ENCODE measurements around the gene GNG12.

Gene GNG12

GRCh38 chr1:67696708-67697107 lies 136.6 kb downstream of the GNG12 start:
- H3K27me3 Mint-ChIP-seq (ENCODE audit: low read depth): no peaks in the 10 kb centered on the region
- no peaks in the 10 kb centered on the region for H3K36me3 Mint-ChIP-seq (ENCODE audit: low read depth)
- TF ChIP-seq, protein P1, sequence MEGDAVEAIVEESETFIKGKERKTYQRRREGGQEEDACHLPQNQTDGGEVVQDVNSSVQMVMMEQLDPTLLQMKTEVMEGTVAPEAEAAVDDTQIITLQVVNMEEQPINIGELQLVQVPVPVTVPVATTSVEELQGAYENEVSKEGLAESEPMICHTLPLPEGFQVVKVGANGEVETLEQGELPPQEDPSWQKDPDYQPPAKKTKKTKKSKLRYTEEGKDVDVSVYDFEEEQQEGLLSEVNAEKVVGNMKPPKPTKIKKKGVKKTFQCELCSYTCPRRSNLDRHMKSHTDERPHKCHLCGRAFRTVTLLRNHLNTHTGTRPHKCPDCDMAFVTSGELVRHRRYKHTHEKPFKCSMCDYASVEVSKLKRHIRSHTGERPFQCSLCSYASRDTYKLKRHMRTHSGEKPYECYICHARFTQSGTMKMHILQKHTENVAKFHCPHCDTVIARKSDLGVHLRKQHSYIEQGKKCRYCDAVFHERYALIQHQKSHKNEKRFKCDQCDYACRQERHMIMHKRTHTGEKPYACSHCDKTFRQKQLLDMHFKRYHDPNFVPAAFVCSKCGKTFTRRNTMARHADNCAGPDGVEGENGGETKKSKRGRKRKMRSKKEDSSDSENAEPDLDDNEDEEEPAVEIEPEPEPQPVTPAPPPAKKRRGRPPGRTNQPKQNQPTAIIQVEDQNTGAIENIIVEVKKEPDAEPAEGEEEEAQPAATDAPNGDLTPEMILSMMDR (IDR thresholded peaks at IDR 0.05; ENCODE audit: unreplicated experiment in 3 of 3): no peak
- no peaks in the 10 kb centered on the region for H3K4me1 Mint-ChIP-seq
- no peak overlapping the region for H3K27ac Mint-ChIP-seq
- no peaks in the 10 kb centered on the region for H3K9me3 Mint-ChIP-seq
- no peak overlapping the region for H3K4me3 Mint-ChIP-seq

GRCh38 chr1:67695963-67696362 lies 137.3 kb downstream of the GNG12 start:
- peak overlapping the region in 2 of 3 experiments; percentile 1 to 21 for H3K27ac Mint-ChIP-seq
- no peaks in the 10 kb centered on the region for H3K4me1 Mint-ChIP-seq
- no peak overlapping the region for H3K4me3 Mint-ChIP-seq

GRCh38 chr1:67691712-67692111 lies 141.6 kb downstream of the GNG12 start:
- Mint-ChIP-seq H3K36me3 (ENCODE audit: low read depth) (peaks cover 24% of the 10 kb centered on the region), H3K27me3 (ENCODE audit: low read depth) (no peaks in the 10 kb centered on the region), H3K27ac (peak overlapping the region in 1 of 3 experiments; percentile 29), H3K4me1 (peaks cover 11% of the 10 kb centered on the region), H3K9me3 (no peaks in the 10 kb centered on the region), H3K4me3 (no peak overlapping the region)
- TF ChIP-seq, protein P1 (IDR thresholded peaks at IDR 0.05; ENCODE audit: unreplicated experiment in 3 of 3): no peak

More at GRCh38 chr1:67695963-67696362, 137.3 kb downstream of the GNG12 start:
- H3K36me3 Mint-ChIP-seq (ENCODE audit: low read depth): no peaks in the 10 kb centered on the region
- TF ChIP-seq, protein P1 (IDR thresholded peaks at IDR 0.05; ENCODE audit: unreplicated experiment in 3 of 3): no peak
- H3K27me3 Mint-ChIP-seq (ENCODE audit: low read depth): no peaks in the 10 kb centered on the region
- H3K9me3 Mint-ChIP-seq: no peaks in the 10 kb centered on the region

DNA sequence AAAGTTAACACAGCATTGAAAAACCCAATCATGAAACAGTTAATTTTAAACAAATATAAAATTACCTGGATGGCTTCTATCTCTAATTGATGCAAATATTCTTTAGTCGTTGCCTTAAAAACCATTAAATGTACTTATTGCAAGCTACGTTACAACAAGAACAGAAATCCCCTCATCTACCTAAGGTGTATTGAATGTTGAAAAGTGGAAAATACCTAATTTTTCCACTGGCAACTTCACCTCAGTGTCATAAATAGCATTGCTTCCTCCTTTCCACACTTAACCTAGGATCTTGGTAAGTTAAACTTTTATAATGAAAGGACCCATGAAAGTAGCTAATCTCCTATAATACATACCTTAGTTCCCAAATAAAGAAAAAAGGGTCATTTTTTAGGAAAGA lies 142.9 kb downstream of the GNG12 start:
- peaks cover 28% of the 10 kb centered on the region for H3K36me3 Mint-ChIP-seq (ENCODE audit: low read depth)
- H3K27ac Mint-ChIP-seq: no peak overlapping the region
- H3K27me3 Mint-ChIP-seq (ENCODE audit: low read depth): no peaks in the 10 kb centered on the region
- TF ChIP-seq, protein P1 (IDR thresholded peaks at IDR 0.05; ENCODE audit: unreplicated experiment in 3 of 3): no peak
- no peaks in the 10 kb centered on the region for H3K9me3 Mint-ChIP-seq
- peaks cover 14% of the 10 kb centered on the region for H3K4me1 Mint-ChIP-seq
- H3K4me3 Mint-ChIP-seq: peak overlapping the region in 2 of 3 experiments; percentile 30 to 33

GRCh38 chr1:67690018-67690363 lies 143.3 kb downstream of the GNG12 start:
- Mint-ChIP-seq H3K4me3 (no peak overlapping the region), H3K4me1 (peaks cover 14% of the 10 kb centered on the region), H3K27ac (peak overlapping the region in 1 of 3 experiments; percentile 80), H3K27me3 (ENCODE audit: low read depth) (peaks cover 2% of the 10 kb centered on the region), H3K9me3 (no peaks in the 10 kb centered on the region), H3K36me3 (ENCODE audit: low read depth) (peaks cover 31% of the 10 kb centered on the region)
- TF ChIP-seq, protein P1 (IDR thresholded peaks at IDR 0.05; ENCODE audit: unreplicated experiment in 3 of 3): no peak

DNA sequence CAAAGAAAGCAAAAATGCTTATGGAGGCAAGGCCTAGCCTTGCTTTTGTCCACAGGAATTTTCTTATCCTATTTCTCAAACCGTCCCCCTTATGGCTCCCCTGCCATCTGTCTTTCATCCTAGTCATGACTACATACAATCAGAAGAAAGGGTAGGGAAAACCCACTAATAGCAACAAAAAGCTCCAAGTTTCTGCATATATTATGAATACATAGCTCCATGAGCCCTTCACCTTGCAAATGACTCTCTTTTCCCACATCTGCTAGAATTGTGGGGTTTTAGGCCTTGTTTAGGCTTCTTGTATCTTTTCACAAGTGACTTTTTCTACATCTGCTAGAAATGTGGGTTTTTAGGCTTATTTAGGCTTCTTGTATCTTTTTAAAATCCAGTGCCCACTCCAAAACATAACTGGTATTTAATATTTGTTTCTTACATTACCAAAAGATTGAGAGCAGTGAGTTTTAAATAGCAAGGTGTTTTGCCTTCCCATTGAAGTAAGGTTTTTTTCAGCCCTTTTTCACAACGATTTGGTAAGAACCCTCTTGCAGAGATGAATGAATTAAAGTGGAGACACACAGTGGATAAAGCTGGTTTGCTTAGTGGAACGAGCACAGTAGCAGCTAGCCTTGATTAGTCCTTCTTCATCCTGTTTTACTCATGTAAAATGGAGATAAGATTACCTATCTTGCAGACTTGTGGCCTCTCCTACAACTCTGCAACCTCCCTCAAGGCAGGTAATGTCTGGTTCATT lies 143.8 kb downstream of the GNG12 start:
- TF ChIP-seq, protein P1 (IDR thresholded peaks at IDR 0.05; ENCODE audit: unreplicated experiment in 3 of 3): no peak
- Mint-ChIP-seq H3K27me3 (ENCODE audit: low read depth) (peaks cover 3% of the 10 kb centered on the region), H3K27ac (peak overlapping the region in 2 of 3 experiments; percentile 47 to 80), H3K4me1 (peaks cover 19% of the 10 kb centered on the region), H3K9me3 (no peaks in the 10 kb centered on the region), H3K36me3 (ENCODE audit: low read depth) (peaks cover 32% of the 10 kb centered on the region), H3K4me3 (peak overlapping the region; percentile 53 to 63 (median 56))

Data from nephron (organoid).